Activated CD4-positive, CD25-positive, alpha-beta regulatory T cell treated with anti-CD3 and anti-CD28 coated beads, Interleukin-2, amount 50 U/mL, for 72 hours (primary cell): ENCODE results near the gene SUSD3.

ENCODE experiments used
- DNase-seq: peaks from one replicate; pipeline ENCODE4 v3.0.0; 2021

Gene SUSD3

DNA sequence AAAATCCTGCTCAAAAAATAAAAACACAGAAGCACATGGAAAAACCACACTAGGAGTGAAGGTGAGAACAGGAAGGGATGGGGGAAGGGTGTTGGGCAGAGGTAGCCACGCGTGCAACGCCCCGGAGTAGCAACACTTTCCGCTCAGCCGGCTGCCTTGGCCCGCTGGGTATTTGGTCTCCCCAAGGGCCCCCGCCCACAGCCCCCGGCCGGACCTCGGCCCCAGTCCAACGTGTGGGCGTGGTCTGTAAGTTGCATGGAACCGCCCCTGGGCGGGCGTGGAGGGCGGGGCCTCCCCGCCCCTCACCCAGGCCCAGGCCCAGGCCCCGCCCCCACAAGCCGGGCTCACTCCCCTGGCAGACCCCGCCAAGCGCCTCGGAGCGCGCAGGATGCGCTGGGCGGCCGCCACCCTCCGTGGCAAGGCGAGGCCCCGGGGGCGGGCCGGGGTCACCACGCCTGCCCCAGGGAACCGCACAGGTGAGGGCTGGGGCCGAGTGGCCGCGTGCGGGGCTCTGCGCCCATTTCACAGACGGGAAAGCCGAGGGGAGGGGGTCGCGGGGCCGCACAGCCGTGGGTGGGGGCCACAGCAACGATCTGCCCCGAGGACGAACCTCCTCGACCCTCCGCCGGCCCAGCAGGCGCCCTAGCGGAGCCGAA, at the start of gene SUSD3:
Gene SUSD3, plus strand, starts transcription at position 347 of the 656 bp plus-strand sequence. Its CDS starts 42 bp downstream, at position 389.
- DNase-seq = peak; percentile 75

DNA sequence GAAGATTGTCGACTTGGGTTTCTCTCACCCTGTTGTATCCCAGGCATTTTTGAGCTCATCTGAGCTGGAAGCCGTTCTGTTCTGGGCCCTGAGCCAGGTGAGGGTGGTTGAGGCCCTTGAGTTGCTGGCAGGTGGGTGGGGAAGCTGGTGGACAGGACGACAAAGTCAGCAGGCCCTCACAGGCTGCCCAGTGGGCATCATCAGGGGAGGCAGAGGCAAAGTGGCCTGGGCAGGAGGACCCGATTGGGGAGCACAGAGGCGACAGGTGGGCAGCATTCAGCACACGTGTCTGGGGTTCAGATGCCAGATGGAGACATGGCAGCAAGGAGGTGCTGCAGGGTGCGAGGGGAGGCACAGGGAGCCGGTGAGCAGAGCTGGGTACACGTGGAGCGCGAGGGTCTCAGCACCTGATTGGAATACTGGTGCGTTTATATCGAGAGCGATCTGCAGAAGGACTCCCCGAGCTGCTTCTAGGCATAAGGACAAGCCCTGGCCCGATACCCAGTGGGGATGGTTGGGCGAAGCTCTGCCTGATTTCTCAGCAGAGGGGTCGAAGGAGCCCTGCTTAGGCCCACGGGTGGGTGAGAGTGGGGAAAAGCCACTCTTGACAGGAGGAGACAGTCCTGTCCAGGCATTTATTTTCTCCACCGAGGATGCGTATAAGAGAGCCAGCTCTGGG, 49.0 kb upstream of the SUSD3 start:
- DNase-seq = peak; percentile 16

DNA sequence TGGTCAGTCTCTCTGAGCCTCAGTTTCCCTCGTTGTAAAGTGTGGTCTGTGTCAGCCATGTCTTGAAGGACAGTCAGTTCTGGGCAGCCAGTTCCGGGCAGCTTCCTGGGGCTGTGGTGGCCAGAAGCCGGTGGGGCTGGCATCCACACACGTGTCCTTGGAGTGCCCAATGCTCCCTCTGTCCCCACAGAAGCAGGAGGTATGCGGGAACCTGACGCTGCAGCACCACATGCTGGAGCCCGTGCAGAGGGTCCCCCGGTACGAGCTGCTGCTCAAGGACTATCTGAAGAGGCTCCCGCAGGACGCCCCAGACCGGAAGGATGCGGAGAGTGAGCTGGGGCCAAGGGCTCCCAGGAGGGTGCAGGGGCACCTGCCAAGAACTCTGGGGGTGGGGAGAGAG, 48.4 kb upstream of the SUSD3 start:
- DNase-seq = peak; percentile 13

DNA sequence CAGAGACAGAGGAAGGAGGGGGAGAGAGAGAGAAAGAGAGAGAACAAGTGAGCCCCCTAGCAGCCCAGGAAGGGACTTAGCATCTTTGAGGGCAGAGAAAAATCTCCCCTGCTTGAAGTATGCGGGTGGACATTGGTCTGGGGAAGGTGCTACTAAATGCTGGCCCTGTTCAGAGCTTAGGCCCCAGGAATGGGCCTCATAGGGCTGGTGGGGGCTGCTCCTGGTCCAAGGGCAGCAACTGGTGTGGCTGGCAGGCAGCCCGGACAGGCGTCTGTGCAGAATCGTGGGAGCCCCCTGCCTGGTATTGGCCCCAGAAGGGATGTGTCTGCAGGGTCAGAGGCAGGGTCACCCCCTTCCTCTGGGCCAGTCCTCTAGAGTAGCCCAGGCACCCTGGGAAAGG, 47.8 kb upstream of the SUSD3 start:
- no peak for DNase-seq

DNA sequence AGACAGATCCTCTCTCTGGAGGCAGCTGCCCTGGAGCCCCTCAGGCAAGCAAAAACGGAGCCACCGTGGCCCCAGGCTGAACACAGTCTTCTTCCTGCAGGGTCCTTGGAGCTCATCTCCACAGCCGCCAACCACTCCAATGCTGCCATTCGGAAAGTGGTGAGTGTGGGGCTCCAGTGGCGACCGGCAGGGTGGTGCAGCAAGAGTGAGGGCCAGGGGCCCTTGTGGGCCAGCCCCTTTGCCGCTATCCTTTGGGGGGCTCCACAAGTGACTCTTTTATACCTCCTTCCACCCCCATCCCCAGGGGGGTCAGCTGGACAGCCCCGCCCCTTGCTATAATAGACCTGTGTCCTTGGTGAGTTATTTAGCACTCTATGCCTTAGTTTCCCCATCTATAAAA, 47.4 kb upstream of the SUSD3 start:
- DNase-seq = peak; percentile 14

DNA sequence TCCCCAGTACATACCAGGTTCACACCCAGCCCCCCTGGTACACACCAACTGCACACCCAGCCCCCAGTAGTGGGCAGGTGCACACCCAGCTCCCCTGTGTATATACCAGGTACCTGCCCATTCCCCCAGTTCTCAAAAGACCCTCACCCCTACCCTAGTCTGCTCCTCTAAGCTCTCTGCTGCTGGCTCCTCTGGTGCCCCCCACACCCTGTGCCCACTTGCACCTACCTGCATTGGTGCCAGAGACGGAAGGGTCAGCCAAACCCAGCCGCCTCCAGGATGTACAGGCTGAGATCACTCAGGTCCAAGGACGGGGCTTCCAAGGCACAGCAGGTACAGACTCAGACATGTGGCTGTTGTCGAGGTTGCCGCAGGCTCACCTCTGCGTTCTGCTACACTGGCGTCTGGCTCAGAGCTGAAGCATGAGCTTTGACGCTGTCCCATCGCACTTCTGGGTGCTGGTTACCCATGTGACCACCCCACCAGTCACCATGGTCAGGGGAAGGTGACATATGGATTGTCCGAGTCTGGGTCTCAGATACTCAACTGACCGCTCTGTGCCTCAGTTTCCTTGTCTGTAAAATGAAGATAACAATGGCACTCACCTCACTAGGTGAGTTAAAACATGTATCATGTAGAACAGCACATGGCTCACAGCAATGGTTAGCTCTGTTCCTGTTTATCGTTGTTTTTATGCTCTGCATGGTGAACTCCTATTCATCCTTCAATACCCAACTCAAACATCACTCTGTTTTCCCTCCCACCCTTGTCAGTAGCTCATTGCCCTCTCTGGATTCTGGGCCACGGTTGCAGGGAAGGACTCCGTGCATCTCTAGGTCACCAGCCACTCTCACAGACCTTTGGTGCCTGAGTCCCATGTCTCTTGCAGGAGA, 45.3 kb upstream of the SUSD3 start:
- peak; percentile 28 for DNase-seq

DNA sequence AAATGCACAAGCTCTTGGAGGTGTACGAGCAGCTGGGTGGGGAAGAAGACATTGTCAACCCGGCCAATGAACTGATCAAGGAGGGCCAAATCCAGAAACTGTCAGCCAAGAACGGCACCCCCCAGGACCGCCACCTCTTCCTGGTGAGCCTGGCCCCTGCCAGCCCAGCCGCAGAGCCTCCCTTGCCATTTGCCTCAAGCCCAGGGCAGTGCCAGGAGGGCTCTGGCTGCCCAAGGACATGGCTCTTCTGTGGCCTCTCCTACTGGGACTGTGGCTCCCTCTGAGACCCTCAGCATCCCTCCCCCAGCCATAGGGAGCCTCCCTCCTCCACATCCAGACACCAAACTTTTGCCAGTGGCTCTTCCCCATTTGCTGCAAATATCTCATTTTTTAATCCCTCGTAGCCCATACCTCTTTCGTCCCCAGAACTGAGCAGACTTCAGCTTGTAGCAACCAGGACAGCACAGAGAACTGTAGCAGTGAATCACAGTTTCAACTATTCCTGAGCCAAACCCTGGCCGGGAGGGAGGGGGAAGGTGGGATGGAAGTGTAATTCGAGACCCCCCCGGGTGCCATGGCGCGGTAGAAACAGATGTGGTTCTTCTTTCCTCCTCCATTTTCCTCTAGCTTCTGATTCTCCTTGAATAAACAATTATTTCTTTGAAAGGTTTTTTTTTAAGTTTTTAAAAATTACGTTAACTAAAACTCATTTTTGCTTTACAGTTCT, 44.5 kb upstream of the SUSD3 start:
- peak; percentile 13 for DNase-seq

DNA sequence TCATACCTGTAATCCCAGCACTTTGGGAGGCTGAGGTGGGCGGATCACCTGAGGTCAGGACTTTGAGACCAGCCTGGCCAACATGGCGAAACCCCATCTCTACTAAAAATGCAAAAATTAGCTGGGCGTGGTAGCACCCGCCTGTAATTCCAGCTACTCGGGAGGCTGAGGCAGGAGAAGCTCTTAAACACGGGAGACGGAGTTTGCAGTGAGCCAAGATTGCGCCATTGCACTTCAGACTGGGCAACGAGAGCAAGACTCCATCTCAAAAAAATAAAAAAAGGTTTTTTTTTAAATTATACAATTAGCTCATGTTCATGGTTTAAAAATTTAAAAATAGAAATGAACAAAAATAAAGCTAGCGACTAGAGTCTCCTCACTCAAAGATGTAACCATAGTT, 43.3 kb upstream of the SUSD3 start:
- DNase-seq = peak; percentile 12

DNA sequence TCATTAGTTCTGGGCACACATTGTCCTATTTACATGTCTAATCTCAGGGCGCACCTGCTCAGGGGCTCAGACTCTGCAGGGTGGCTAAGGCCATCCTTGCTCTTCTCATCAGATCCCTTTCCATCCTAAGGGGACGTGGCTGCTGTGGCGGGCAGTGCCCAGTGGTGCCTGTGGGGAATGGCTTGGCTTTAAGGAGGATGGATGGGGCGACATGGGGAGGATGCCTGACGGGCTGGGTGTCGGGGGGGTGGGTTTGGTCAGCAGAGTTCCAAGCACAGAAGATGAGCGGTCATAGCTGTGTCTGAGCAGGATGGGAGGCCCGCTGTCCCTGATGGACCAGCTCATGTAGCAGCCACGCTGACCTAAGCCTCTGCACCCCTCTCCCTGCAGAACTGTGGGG, 40.9 kb upstream of the SUSD3 start:
- peak; percentile 13 for DNase-seq

DNA sequence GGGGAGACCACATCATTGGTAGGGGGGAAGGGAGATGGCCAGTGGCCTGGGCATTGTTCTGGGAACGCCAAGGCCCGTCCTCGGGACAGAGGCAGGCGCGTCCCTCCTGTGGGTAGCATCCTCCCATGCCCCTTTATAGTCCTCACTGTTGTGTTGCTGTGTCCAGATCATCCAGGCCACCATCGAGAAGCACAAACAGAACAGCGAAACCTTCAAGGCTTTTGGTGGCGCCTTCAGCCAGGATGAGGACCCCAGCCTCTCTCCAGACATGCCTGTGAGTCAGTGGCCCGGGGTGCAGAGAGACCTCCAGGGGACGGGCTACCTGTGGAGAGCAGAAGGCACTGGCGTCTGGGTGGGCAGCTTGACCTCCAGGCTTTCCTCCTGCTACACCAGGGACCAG, 38.4 kb upstream of the SUSD3 start:
- DNase-seq = peak; percentile 23

DNA sequence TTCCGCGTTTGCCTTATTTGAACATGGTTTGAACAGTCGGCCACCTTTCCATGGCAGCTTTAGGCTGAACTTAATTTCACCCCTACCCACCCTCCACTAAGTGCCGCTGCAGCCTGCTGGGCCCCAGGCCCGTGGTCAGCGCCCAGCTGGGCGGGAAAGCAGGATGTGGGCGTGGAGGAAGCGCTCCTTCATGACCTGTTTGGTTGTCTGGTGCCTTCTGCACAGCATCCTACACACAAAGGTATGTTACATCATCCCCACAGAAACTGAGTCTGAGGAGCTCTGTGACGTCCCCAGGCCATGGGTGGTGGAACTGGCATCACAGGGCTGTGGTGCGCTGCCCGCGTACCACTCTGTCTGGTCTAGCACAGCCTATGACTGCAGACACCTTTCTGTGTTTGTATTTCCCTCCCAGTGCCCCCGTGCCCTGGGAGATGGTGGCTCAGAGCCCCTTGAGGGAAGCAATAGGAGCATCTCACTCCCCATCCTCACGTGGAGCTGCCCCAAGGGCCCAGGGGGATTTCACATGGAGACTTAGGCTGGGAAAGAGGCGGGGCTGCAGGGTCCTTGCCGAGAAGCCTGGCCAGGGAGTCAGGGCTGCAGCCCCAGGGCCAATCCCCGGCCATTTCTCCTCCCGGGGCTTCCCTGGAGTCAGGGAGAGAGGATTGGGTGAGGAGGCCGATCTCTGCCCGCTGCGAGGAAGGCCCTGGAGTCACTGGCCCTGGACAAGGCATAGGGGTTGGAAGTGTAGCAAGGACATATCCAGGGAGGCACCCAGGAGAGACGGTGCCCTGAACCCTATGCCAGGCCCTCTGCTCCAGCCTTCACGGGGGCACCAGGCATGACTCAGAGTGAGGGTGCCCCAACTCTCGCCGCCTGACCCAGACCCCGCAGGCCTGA, 37.5 kb upstream of the SUSD3 start:
- DNase-seq = no peak

DNA sequence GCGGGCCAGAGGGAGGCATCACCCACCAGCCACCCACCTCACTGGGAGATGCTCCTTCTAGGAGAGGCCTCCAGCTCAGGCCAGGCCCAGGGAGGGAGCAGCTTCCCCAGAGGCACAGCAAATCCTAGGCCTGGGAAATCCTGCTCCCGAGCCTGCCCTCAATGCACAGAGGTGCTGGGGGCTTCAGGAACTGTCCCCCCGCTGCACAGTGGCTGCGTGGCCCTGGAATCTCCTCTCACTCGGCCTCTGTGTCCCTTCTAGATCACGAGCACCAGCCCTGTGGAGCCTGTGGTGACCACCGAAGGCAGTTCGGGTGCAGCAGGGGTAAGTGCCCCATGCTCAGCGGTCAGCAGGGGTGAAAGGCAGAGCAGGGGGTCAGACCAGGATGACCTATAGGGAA, 36.4 kb upstream of the SUSD3 start:
- DNase-seq = no peak

DNA sequence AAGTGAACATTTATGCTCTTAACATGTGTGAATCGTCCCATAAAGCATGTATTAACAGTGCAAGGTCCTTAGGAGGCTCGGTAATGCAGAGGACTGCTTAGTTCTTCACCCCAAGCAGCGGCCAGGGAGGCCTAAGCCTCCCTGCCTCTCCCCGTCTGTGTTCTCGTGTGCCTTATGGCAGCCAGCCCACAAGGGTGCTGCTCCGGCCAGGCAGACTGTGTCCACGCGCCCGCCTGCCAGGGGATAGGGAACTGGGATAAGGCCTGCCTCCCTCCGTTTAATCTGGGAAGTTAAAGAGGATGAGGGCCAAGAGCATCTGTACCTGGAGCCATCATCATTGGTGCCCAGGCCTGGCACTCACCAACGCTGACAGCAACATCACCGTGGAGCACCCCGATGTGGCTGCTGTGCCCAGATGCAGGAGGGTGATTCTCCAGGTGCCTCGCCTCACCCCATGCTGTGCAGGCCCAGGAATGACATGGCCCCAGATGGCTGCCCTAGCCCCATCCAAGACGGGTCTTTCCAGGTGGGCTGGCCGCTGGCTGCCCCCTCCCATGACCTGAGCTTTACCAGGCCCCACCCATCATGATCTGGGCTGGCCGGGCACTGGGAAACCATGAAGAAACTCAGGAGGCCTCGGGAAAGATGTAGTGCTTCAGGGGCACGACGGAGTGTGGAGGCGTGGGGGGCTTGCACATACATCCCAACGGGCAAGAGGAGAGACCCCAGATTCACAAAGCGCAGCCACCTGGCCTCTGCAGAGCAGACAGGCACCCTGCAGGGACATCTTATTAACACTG, 35.6 kb upstream of the SUSD3 start:
- DNase-seq = no peak

DNA sequence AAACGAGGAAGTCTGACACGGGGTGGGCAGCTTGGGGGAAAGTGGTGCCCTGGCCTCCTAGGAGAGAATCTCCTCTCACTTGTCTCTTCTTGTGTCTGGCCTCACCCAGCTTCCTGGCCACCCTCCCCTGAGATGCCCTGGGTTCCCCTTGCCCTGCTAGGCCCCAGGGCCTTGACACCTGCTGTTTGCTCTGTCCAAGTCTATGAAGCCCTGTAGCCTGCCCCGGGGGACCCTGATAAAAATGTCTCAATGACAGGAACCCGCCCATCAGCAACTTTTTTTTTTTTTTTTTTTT, 35.0 kb upstream of the SUSD3 start:
- DNase-seq = no peak

DNA sequence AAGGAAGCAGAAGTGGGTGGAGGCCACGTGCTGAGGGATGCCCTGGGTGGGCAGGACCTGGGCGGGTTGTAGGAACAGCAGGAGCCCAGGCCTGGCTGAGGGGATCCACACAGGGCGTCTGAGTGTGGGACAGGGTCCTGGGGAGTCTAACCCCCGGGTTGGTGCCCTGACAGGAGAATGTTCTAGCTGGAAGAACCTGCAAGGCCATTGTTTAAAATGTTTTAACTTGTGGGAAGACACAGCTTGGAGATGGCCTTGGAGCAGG, 33.9 kb upstream of the SUSD3 start:
- DNase-seq = no peak

DNA sequence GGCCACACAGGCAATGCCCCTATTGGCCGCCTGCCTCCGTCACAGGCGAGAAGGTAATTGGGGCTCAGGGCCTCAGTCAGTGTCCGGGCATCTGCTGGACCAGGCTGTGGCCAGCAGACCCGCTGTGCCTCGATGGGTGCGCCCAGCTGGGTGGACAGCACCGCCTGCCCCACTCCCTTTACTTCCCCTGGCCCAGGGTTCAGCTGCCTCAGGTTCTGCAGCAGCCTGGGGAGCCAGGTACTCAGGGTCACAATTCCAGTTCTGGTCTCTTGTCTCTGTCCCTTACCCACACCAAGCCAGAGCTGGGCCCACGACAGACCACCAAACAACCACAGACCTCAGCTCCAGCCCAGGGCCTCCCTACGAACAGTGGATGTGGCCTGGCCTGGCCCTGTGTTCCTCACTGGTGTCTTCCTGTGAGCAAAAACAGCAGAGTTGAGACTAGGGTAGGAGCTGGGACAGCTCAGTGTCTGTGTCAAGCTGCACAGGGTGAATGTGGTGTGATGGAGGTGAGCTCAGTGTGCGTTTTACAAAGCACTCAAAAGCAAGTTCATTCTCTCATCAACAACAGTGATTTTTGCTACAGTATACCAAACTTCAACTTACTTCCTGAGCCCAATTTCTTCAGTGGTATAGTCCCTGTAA, 33.4 kb upstream of the SUSD3 start:
- DNase-seq = no peak

DNA sequence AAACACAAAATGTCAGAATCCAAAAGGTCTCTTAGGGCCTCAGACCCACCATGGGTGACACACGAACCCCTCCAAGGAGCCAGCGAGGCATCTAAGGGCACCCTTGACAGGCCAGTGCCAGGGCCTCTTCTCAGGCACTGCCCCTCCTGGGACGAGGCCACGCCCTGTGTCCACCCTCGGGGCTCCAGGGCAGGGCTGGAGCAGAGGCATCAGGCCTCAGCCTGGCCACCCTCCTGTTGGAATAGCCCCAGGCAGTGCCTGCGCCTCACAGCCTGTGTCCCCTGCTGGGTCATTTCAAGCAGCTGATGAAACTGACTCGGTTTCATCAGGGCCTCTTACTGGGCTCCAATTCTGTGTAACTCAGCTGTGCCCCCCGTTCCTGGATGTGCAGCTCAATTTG, 32.8 kb upstream of the SUSD3 start:
- no peak for DNase-seq

DNA sequence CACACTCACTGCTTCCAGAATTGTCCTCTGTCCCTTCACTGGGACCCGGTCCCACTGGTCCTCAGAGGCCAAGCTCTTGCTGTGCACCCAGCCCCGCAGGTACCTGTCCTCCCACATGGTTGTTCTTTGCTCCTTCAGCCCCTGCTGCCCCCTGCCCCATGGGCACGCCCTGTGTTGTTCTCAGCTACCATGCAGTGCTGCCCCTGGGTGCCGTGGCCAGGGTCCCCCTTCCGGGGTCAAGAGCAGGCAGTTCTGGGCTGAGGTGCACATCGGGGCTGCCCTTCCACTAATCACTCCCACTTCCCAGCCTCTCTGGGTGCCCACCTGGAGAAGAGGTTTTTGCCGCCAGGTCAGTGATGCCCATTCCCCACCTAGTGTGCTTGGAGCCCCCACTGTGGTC, 31.9 kb upstream of the SUSD3 start:
- DNase-seq = no peak

DNA sequence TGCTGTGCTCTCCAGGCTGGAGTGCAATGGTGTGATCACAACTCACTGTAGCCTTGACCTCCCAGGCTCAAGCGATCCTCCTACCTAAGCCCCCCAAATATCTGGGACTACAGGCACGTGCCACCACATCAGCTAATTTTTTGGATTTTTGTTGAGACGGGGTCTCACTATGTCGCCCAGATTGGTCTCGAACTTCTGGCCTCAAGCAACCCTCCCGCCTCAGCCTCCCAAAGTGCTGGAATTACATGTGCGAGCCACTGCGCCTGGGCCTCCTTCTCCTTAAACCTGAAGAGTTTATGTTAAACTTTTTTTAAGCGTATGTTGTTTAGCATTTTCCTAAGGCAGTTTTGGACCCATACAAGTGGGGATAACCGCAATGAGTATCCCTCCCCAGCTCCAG, 30.8 kb upstream of the SUSD3 start:
- no peak for DNase-seq

DNA sequence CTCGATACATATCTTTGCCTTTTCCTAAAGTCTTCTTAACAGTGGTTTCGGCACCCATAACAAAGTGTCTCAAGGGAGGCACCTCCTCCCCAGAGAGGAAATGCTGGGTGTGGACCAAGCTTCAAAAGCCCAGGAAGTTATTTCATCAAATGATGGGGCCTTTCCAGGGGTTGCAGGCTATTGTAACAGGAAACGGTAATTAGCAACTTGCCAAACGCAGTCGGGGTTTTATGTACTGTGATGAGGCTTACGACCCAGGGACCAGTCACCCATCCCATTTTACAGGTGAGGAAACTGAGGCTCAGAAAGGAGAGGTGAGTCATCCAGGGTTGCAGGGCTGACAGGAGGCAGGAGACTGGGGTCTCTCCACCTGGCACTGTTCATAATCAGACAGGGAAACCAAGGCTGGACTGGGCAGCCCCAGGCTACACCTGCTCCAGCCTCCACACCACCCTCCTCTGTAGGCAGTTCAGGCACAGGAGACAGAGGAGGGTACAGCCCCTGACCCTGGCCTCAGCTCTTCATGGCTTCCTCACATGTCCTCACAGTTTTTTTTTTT, 30.0 kb upstream of the SUSD3 start:
- DNase-seq = no peak
